LNCaP clone FGC (cell line): ENCODE results near the gene GABRG3.

ENCODE experiments used
- DNase-seq: peaks from one replicate; pipeline ENCODE4 v3.0.0-alpha.2; 2011; ENCODE audit warnings: low read depth
- H3K4me3 ChIP-seq: 2 replicates; pipeline ENCODE4 v1.5.1; 2011; ENCODE audit warnings: mild to moderate bottlenecking, low read depth, low read length, control low read depth
- CTCF ChIP-seq: IDR thresholded peaks from 2 replicates; pipeline ENCODE4 v1.5.1; 2012; ENCODE audit warnings: mild to moderate bottlenecking; ENCODE audit not compliant: control insufficient read depth, insufficient read depth; ENCODE audit errors: extremely low read depth

GABRG3 gene

GRCh38 chr15:27223179-27223578, 252.2 kb downstream of the GABRG3 start:
- no peak for TF ChIP-seq CTCF
- no peak for DNase-seq
- H3K4me3 ChIP-seq: no peak overlapping the region

- H3K4me3 ChIP-seq: no peak overlapping the region
- no peak for TF ChIP-seq CTCF
- no peak for DNase-seq
Observed at GRCh38 chr15:27231811-27232210, 260.8 kb downstream of the GABRG3 start.

GRCh38 chr15:27232876-27233275, 261.9 kb downstream of the GABRG3 start:
- no peak overlapping the region for H3K4me3 ChIP-seq
- no peak for TF ChIP-seq CTCF

GRCh38 chr15:27234593-27234992, 263.6 kb downstream of the GABRG3 start:
- no peak overlapping the region for H3K4me3 ChIP-seq
- no peak for TF ChIP-seq CTCF
- DNase-seq: no peak

More at GRCh38 chr15:27232876-27233275, 261.9 kb downstream of the GABRG3 start:
- DNase-seq: no peak

GRCh38 chr15:27235161-27235560, 264.2 kb downstream of the GABRG3 start:
- no peak for DNase-seq
- H3K4me3 ChIP-seq: no peak overlapping the region
- TF ChIP-seq CTCF: no peak

- DNase-seq: no peak
- no peak overlapping the region for H3K4me3 ChIP-seq
- TF ChIP-seq CTCF: no peak
Observed at GRCh38 chr15:27235681-27236080, 264.7 kb downstream of the GABRG3 start.

GRCh38 chr15:27237319-27237939, 266.4 kb downstream of the GABRG3 start:
- no peak for DNase-seq
- no peak for TF ChIP-seq CTCF
- H3K4me3 ChIP-seq: no peak overlapping the region
